Calu3 (cell line): ENCODE results near the gene ATP7A. TPM values are rescaled to one million over a fixed set of nuclear protein-coding genes. Genes with fewer than 3 reads are reported as not detected.
"Not testable (repeated sequence)": the region's sequence is repeated elsewhere in the genome, so short reads cannot be mapped to it uniquely, and the experiment has no call there.

Source experiments
- BruUV-seq: library from RNA; stranded (reverse); fragments of 400-500 nt; replicated peaks from 2 replicates; lab custom pipeline; 2021; lab: Mats Ljungman, UMichigan
- CTCF ChIA-PET: fragments of 300-600 bp; sonication (Branson Sonifier 250); formaldehyde crosslinking; loops from one replicate; lab custom pipeline; 2022; ENCODE audit warnings: antibody characterized with exemption; lab: Charles Lee
- DNase-seq: peaks from one replicate; pipeline ENCODE4 v3.0.0; 2022
- H3K27ac Mint-ChIP-seq: one replicate; pipeline ENCODE4 v1.8.0; 2022; ENCODE audit warnings: mixed read lengths; ENCODE audit not compliant: unreplicated experiment
- H3K27me3 Mint-ChIP-seq: one replicate; pipeline ENCODE4 v1.8.0; 2022; ENCODE audit warnings: mixed read lengths; ENCODE audit not compliant: unreplicated experiment
- H3K36me3 Mint-ChIP-seq: one replicate; pipeline ENCODE4 v1.8.0; 2022; ENCODE audit warnings: mild to moderate bottlenecking, moderate library complexity, mixed read lengths; ENCODE audit not compliant: insufficient read depth, unreplicated experiment
- H3K4me1 Mint-ChIP-seq: one replicate; pipeline ENCODE4 v1.8.0; 2022; ENCODE audit warnings: mild to moderate bottlenecking, low read depth, mixed read lengths; ENCODE audit not compliant: unreplicated experiment
- H3K4me3 Mint-ChIP-seq: one replicate; pipeline ENCODE4 v1.8.0; 2022; ENCODE audit warnings: mild to moderate bottlenecking, low read depth, moderate library complexity, mixed read lengths; ENCODE audit not compliant: unreplicated experiment
- H3K9me3 Mint-ChIP-seq: one replicate; pipeline ENCODE4 v1.8.0; 2022; ENCODE audit warnings: low read depth, mixed read lengths; ENCODE audit not compliant: unreplicated experiment
- CTCF ChIP-seq: fragments of 200-600 bp; IDR thresholded peaks from one replicate; pipeline ENCODE4 v1.8.0; 2022; ENCODE audit warnings: antibody characterized with exemption; ENCODE audit not compliant: unreplicated experiment
- intact Hi-C: fragments of 100-400 bp; cut with micrococcal nuclease; formaldehyde crosslinking; loops from one replicate; pipeline ENCODE4 v1.10.0; 2022; ENCODE audit not compliant: unreplicated experiment
- total RNA-seq: library from RNA; stranded (reverse); gene quantifications from 2 replicates; pipeline ENCODE4 v1.2.3, GENCODE V29; 2022

Gene ATP7A
- total RNA-seq, 1 experiment from 2014 or later, result 15.2 TPM

GRCh38 chrX:78075787-78076389 lies 165.4 kb downstream of the ATP7A start:
- no TSS peak for BruUV-seq
- no peak overlapping the region for H3K27ac Mint-ChIP-seq
- no peak overlapping the region for H3K4me3 Mint-ChIP-seq
- intact Hi-C loops, result no loop called here
- peaks cover 6% of the 10 kb centered on the region for H3K36me3 Mint-ChIP-seq
- CTCF ChIA-PET, result no interaction called here
- DNase-seq, result no peak
- TF ChIP-seq CTCF, result no peak
- H3K9me3 Mint-ChIP-seq, result peaks cover 3% of the 10 kb centered on the region
- H3K4me1 Mint-ChIP-seq, result peaks cover 8% of the 10 kb centered on the region
- no peaks in the 10 kb centered on the region for H3K27me3 Mint-ChIP-seq

GRCh38 chrX:78081413-78081812 lies 170.9 kb downstream of the ATP7A start:
- DNase-seq, H3K4me3 Mint-ChIP-seq, BruUV-seq, H3K36me3 Mint-ChIP-seq, H3K4me1 Mint-ChIP-seq, H3K27me3 Mint-ChIP-seq, H3K27ac Mint-ChIP-seq, H3K9me3 Mint-ChIP-seq, intact Hi-C loops, CTCF ChIA-PET: not testable (repeated sequence)

GRCh38 chrX:78092296-78092695 lies 181.8 kb downstream of the ATP7A start:
- H3K4me3 Mint-ChIP-seq, result no peak overlapping the region
- H3K27me3 Mint-ChIP-seq, result no peaks in the 10 kb centered on the region
- H3K36me3 Mint-ChIP-seq, result no peaks in the 10 kb centered on the region
- DNase-seq, result peak; percentile 59
- BruUV-seq, result no TSS peak
- CTCF ChIA-PET, result interaction anchor here (0.6 to 1.5 kb wide), 5 partner anchors 23 to 193 kb away, joined by 3 to 5 read pairs (median 3); partner anchors contain the start of gene COX7B
- intact Hi-C loops, result loop anchor here (5.0 kb wide), 2 partner anchors 65 to 180 kb away; partner anchors contain the start of gene ATP7A
- H3K9me3 Mint-ChIP-seq, result no peaks in the 10 kb centered on the region
- H3K27ac Mint-ChIP-seq, result no peak overlapping the region
- H3K4me1 Mint-ChIP-seq, result peaks cover 7% of the 10 kb centered on the region
- TF ChIP-seq CTCF, result peak; percentile 61

GRCh38 chrX:78098108-78098507 lies 187.6 kb downstream of the ATP7A start:
- BruUV-seq, result no TSS peak
- no peaks in the 10 kb centered on the region for H3K36me3 Mint-ChIP-seq
- no peak overlapping the region for H3K27ac Mint-ChIP-seq
- no peaks in the 10 kb centered on the region for H3K9me3 Mint-ChIP-seq
- no peaks in the 10 kb centered on the region for H3K4me1 Mint-ChIP-seq
- CTCF ChIA-PET, result no interaction called here
- no peaks in the 10 kb centered on the region for H3K27me3 Mint-ChIP-seq
- intact Hi-C loops, result no loop called here
- no peak for TF ChIP-seq CTCF
- no peak for DNase-seq
- H3K4me3 Mint-ChIP-seq, result no peak overlapping the region

Other genes with a start within 250 kb of the ATP7A start
- 111 and 116 TPM in 2 replicates for gene ATRX, start 124.5 kb upstream of the ATP7A start, total RNA-seq
- 147 and 158 TPM in 2 replicates for gene MAGT1, start 15.3 kb upstream of the ATP7A start, total RNA-seq
- gene COX7B, start 11.2 kb upstream of the ATP7A start, total RNA-seq, result 309 and 326 TPM in 2 replicates
- gene PGAM4, start 58.9 kb downstream of the ATP7A start, total RNA-seq, result not detected in 2 replicates
- 613 and 623 TPM in 2 replicates for gene PGK1, start 193.6 kb downstream of the ATP7A start, total RNA-seq
- 11.5 and 18.4 TPM in 2 replicates for gene TAF9B, start 229.0 kb downstream of the ATP7A start, total RNA-seq